Stomach (tissue), 4 donors: ENCODE measurements around the gene TOM1.

Source experiments
- POLR2A ChIP-seq, 4 donors: fragments of 450-650 bp; IDR thresholded peaks; one replicate each; pipeline ENCODE4 v1.6.1; 2016; ENCODE audit warnings: antibody characterized with exemption in 4 of 4, control low read depth in 2 of 4, mild to moderate bottlenecking in 1 of 4, moderate library complexity in 1 of 4
- TF ChIP-seq, protein P1 (sequence below), 7 experiments: fragments of 450-650 bp in 4 of 7; fragments of 200-600 bp in 3 of 7; sonication (generic) in 3 of 7; IDR thresholded peaks; one replicate each; pipeline ENCODE4 v1.5.1; 2016 to 2019; ENCODE audit warnings: antibody characterized with exemption in 7 of 7, control low read depth in 2 of 7, mild to moderate bottlenecking in 1 of 7

DNA sequence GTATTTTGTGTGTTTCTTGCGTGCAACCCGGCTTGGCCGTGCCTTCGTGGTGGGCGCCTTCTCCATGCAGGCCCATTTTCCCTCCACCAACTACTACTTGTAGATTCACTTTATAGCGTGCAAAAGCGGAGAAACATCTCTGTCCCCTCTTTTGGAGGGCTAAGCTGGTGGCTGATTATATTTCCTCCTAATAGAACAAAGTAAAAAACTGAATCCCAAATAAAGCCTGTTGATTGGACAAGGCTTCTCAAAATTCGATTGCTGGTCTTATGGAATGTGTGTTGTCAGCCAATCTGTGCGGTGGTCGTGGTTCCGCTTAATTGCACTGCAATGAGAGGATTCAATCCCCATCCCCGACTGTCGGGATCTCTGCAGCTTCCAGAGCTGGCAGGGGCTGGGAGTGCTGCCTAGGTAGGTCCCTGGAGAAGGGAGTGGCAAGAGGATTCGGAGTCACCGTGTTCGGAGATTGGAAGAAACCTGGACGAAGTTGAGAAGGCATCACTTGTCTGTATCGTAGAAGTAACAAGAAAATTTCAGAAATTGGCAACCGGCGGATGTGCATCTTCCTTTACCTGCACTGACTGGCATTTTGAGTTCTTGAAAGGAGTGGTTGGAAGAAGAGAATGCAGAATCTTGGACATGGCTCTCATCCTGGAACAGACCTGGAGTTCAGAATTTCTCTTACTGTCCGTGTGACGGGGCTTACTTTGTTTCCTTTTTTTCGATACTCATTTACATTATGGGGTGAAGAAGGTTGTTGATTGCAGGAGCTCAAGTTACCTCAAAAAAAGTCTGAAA, 41.3 kb upstream of the TOM1 start:
- TF ChIP-seq, protein P1, sequence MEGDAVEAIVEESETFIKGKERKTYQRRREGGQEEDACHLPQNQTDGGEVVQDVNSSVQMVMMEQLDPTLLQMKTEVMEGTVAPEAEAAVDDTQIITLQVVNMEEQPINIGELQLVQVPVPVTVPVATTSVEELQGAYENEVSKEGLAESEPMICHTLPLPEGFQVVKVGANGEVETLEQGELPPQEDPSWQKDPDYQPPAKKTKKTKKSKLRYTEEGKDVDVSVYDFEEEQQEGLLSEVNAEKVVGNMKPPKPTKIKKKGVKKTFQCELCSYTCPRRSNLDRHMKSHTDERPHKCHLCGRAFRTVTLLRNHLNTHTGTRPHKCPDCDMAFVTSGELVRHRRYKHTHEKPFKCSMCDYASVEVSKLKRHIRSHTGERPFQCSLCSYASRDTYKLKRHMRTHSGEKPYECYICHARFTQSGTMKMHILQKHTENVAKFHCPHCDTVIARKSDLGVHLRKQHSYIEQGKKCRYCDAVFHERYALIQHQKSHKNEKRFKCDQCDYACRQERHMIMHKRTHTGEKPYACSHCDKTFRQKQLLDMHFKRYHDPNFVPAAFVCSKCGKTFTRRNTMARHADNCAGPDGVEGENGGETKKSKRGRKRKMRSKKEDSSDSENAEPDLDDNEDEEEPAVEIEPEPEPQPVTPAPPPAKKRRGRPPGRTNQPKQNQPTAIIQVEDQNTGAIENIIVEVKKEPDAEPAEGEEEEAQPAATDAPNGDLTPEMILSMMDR (IDR thresholded peaks at IDR 0.05) = no peak
- TF ChIP-seq POLR2A (IDR thresholded peaks at IDR 0.05) = no peak
